Left hindlimb (tissue), 1 donor: ENCODE data around the gene PIN4.
"Not testable (repeated sequence)": the region's sequence is repeated elsewhere in the genome, so short reads cannot be mapped to it uniquely, and the experiment has no call there.

ENCODE experiments used
- DNase-seq: peaks from one replicate; pipeline ENCODE4 v3.0.0-alpha.2; 2018

The PIN4 gene

DNA sequence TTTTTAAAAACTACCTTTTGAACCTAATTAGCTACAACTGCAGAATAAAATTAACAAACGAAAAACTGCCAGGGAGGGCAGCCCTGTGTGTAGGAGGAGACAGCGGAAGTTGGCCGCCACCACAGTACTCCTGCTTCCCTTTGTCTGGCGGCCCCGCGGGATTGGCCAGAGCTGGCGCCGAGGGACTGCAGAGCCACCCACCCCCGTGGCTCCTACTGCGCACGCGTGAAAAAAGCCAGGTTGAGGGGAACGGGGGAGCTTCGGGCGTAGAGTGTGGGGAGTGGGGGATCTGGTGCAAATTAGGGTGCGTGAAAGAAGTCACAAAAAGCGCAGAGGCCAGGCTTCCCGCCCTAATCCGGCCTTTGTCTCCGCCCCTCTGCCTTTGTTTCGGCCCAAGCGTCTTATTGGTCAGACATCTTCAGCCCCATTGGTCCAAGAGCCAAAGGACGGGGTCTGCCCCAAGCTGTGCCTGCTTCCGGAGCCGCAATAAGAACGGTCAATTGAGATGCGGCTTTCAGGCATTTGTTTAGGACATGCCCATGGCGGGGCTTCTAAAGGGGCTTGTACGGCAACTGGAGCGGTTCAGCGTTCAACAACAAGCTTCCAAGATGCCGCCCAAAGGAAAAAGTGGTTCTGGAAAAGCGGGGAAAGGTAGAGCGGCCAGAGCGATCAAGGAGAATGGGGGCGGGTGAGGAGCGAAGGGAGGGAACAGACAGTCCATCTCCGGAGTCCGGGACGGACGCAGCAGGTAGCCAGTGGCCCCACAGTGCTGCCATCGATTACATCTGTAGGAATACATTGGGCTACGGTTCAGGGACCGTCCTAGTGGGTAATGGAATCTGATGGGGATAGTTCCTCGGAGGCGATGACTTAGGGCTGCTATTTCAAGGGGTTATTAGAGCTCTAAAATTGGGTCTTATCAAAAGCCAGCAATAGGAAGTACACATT is at the start of gene PIN4:
PIN4 (plus strand) TSS at position 580 of the 948 bp plus-strand sequence; CDS start at position 609, 29 bp downstream.
- peak; percentile 93 for DNase-seq

DNA sequence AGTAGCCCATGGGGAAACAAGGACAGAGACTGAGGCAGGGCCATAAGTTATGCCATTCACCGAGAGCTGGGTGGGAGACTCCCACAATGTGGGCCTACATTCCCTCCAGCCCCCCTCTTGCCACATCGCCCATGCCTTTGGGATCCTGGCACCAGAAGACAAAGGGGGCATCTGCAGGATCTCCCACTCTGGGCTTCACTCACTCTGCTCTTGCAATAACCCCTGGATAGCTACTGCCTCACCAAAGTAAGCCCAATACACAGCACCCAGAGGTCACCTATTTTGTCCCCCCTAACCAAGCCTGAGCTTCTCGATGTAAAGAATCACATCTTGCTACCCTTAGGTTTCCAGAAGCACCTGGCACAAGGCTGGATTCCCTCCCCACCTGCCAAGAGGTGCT is 49.1 kb upstream of the PIN4 start:
- no peak for DNase-seq

DNA sequence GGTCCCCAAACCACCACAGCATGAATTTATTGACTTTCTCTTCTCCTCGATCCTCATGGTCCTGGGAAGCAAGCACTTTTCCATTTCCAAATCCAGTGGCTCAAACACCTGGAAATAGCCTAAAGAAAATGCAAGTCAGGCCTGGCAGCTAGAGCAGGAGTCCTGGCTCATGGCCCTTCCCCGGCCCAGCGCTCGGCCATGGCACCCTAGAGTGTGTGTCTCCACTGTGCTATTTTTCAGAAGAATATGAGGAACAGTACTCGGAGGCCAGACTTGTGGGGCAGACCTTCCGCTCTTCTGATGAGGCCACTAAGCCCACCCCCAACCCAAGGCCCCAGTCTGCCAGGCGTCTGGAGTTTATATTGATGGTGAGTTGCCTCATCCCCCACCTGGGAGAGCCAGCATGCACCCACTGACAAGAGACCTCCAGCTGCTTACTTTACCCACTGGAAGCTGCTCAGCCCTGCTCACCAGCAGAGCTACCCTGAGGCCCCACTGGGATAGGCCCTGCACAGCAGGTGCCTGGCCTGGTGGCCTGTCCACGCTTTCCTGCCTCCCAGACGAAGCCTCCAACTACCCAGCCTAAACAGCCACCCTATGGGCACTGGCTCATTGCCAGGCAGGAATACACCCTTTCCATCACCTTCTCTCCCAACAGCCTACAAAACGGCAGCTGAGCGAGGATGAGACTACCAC is 47.6 kb upstream of the PIN4 start:
- DNase-seq: no peak

DNA sequence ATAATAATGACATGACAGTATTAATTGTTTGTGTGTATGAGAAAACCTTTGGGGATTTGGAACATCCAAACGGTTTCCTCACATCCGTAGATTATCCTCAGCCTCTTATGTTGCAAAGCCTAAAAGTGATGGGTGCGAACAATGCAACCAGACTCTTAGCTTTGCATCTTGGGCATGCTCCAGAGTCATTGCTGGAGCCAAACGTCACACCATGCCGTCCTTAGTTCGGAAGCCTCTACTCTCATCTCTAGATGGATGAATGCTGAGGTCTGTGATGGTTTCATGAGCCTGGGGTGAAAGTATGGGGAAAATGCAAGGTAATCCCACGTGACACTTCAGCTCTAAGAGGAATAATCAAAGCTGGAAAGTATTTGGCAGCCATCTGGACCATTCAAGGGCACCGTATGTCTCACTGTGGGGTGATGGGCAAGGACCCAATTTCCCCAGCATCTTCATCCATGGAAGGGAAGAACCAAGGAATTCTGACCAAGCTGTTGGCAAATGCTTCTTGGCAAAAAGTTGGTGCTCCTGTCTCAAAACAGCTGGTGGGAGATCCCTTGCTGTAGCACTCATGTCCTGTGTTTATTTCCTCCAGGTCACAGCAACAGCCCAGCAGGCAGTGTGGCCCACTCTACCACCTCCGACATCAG is 43.6 kb upstream of the PIN4 start:
- no peak for DNase-seq

DNA sequence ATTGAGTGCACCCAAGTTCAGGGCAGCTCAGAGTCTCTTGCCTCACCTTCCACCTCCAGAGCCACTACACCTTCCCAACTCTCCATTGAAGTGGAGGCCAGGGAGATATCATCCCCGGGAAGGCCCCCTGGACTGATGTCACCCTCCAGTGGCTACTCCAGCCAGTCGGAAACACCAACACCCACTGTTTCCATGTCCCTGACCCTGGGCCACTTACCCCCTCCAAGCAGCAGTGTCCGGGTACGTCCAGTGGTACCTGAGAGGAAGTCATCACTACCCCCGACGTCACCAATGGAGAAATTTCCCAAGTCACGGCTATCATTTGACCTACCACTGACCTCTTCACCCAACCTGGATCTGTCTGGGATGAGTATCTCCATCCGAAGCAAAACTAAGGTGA is 42.0 kb upstream of the PIN4 start:
- DNase-seq: no peak

DNA sequence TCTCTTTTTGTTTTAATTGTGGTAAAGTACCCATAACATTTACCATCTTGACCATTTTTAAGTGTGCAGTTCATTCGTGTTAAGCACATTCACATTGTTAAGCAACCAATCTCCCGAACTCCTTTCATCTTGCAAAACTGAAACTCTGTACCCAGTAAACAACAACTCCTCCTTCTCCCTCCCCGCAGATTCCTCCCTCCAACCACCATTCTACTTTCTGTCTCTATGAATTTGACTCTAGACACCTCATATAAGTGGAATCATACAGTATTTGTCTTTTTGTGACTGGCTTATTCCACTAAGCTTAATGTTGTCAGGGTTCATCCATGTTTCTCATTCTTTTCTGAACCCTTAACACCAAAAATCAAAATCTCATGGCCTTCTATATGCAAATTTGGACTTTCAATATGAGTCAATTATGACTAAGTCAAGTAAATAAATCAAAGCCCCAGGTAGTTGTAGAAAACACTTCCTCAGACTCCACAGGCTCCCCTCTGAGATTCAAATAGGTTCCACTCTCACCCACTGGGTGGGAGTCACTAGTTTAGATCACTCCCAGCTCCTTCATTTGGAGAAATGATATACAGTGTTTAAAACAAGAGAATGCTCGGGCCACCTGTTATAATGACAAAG is 40.1 kb upstream of the PIN4 start:
- no peak for DNase-seq

DNA sequence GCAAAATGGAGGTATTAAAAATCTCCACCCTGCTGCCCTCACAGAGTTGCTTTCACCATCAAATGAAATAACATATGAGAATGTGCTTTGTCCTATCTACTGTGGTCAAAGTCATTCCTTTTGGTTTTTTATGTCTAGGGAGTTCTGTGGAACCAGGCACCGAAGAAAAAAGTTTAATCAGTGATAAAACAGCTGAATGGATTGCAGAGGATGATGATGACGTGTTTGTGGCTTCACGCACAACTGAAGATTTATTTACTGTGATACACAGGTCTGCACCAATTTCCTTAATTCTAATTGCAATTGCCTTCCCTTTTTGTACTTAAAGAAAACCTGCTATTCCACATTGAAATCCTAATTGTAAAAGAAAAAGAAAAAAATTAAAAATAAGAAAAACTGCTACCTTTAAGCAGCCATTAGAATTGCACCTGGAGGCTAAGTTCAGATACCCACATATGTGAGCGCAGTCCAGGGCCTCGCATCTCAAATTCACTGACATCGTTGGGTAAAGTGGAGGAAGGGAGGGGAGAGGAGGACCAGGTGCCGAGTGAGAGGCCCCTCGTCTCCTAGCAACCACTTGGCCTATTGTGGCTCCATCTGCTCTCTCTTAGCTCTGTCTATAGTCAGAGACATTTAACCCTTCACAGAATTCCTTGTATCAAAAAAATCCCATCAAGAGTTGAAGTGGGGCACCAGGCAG is 39.3 kb upstream of the PIN4 start:
- peak; percentile 59 for DNase-seq

DNA sequence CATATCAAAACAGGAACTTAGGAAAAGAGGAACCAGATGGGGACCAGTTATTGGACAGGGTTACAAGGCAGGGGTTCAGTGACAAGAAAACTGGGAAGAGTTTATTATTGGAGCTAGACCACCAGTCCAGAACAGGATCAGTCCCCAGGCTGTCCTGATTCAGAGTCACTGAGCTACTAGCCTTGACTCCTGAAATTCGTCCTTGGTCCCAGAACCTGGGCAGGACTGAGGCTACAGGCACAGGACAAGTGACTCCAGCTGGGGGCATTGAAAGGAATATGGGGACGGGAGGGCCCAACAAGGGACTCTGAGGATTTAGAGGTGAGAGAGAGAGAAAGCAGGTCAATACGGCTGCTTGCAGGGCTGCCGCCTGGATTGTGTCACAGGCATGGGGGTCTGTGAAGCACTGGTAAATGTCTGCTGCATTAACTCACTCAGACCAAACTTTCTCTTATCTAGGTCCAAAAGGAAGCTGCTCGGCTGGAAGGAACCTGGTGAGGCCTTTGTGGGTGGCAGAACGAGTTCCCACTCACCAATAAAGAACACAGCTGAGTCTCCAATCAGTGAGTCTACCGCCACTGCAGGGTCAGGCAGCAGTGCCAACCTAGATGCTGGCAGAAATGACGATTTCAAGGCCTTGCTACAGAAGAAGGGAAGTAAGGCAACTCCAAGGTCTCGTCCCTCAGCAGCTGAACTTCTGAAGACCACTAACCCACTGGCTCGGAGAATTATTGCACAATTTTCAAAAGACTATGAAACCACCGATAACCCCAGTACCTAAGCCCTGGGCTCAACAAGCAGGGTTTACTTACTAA is 38.6 kb upstream of the PIN4 start:
- no peak for DNase-seq

DNA sequence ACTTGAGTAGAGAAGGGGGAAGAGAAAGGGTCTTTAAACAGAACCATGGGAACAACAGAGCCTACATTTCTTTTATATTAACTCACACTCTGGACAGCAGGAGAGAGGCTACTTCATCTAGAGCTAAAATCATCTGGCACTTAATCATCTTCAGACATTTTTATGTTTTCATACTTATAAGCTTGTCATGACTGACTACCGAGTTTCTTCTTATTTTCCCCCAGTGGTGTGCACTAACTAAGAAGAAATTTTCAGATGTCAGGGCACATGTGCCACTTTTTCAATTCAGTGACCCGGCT is 38.0 kb upstream of the PIN4 start:
- no peak for DNase-seq

DNA sequence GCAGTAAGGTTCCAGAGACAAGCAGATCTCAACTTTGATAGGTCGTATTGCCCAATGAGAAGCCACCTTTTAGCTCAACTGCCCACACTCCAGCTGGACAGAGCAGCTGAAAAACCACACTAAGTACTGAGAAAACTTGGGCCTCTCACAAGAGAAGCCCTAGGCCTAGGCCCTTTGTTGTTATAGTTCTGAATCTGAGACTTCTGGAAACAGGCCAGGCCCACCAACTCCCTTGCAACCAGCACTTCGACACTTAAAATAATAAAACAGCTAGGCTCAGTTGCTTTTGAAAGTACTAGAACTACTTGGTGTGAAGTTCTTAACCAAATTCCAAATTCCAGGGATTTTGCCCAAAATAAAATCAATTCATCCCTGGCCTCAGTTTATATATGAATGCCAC is 36.4 kb upstream of the PIN4 start:
- DNase-seq: no peak

DNA sequence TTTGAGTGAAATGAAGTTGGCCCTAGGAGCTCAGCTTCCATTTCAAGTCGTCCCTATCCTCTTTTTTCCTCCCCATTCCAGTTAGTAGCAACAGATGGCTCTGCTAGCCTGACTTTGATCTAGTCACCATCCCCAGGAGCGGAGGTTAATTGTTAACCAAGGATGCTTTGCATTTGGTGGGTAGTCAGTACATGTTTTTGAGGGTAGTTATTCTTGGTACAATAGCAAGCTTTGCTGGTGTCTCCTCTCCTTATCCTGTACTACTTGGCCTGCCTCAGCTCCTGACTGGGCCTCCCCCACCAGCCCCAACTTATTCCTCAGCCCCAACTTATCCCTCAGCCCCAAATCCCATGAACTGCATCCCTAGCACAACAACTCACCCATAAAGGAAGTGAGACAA is 35.0 kb upstream of the PIN4 start:
- no peak for DNase-seq

DNA sequence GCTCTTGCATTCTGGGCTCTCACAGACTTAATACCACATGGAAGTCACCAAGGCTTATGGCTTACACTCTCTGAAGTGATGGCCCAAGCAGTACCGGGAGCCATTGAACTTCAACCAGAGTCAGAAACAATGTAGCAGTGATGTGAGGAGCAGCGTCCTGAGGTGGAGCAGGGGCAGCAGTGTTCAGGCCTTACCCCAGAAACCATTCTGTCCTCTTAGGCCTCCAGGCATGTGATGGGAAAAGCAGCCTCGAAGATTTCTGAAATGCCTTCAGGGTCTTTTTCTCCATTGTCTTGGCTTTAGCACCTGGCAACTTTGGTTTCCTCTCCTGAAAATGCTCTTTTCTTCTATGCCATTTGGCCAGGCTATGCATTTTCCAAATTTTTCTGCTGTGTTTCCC is 22.8 kb upstream of the PIN4 start:
- DNase-seq: no peak

DNA sequence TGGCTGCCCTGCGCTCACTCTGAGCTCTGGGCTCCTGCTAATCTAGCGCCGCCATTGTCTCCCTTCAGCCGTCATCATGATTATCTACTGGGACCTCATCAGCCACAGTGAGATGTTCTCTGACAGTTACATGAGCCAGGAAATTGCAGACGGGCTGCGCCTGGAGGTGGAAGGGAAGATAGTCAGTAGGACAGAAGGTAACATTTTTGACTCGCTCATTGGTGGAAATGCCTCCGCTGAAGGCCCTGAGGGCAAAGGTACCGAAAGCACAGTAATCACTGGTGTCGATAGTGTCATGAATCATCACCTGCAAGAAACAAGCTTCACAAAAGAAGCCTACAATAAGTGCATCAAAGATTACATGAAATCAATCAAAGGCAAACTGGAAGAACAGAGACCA is 21.8 kb upstream of the PIN4 start:
- DNase-seq: no peak

DNA sequence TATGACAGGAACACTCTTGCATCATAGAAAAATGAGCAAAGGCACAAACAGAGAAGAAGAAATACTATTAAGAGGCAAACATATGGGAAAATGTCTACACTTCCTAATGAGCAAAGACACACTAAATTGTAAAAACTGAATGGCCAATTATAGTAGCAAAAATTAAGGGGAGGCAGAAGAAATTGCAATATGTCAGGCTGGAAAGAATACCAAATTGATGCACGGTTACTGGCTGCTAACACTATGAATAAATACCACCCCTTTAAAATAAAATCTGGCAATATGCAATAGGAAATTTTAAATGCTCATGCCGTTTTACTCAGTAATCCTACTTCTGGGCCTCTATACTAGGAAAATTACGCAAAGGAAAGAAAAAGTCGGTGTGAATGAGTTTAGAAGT is 16.0 kb upstream of the PIN4 start:
- DNase-seq: no peak

DNA sequence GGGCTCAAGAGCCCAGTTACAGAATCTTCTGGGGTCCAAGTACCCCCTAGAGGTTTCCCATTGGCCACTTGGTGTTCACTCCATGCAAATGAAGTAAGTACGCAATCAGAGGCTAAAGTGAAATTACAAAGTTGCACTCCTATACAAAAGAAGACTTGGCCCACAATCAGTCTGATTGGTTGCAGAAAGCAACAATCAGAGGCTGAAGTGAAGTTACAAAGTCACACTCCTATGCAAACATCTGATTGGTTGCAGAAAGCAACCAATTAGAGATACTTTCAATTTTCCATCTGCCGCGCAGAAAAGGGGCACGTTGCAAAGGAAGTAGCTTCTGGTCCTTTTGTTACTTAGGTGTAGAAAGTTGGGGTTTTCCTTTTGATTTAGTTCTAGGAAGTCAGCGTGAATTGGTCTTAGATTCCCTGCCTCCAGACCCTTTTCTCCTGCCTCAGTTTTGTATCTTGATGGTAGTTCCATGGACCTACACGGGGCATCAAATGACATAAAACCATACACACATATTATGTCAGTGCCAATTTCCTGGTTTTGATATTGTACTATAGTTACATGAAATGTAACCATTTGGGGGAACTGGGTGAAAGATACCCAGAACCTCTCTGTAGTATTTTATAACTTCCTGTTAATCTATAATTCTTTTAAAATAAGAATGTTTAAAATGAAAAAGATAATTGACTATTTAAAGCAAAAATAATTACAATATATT is 12.4 kb upstream of the PIN4 start:
- DNase-seq: no peak

DNA sequence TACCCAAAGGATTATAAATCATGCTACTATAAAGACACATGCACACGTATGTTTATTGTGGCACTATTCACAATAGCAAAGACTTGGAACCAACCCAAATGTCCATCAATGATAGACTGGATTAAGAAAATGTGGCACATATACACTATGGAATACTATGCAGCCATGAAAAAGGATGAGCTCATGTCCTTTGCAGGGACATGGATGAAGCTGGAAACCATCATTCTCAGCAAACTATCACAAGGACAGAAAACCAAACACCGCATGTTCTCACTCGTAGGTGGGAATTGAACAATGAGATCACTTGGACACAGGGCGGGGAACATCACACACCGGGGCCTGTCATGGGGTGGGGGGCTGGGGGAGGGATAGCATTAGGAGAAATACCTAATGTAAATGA is 5.3 kb upstream of the PIN4 start:
- not testable (repeated sequence) for DNase-seq

DNA sequence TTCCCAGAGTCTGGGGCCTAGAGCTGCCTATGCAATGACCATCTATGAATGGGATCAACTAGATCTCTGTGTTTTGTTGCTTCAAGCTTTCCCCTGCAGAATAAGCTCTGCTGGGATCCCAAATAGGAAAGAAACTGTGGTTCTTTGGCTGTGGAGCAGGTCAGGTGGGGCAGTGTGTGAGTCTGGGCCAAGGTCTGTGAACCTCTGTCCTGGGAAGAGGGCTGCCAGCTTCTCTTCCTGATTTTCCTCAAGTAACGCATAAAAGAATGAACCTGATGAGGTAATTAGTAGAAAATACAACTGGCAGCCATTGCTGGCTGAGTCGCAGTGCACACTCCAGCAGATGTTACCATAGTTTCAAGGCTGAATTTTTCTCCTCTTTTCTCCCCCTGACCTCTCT is 4.6 kb upstream of the PIN4 start:
- DNase-seq: no peak

DNA sequence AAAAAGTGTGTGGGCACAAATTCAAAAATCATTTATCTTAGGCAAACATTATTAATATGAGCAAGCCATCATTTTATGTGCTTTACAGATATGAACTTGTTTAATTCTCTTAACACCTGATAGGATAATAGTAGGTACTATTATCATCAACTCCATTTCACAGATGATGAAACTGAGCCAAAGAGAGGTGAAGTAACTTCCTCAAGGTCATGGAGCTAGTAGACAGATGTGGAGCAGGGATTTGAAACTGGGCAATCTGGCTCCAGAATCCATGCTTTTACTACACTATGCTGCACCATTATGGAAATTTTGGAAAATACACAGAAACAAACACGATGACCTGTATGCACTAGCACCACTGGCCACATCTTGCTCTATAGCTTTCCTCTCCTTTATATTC is 1.0 kb upstream of the PIN4 start:
- DNase-seq: no peak

DNA sequence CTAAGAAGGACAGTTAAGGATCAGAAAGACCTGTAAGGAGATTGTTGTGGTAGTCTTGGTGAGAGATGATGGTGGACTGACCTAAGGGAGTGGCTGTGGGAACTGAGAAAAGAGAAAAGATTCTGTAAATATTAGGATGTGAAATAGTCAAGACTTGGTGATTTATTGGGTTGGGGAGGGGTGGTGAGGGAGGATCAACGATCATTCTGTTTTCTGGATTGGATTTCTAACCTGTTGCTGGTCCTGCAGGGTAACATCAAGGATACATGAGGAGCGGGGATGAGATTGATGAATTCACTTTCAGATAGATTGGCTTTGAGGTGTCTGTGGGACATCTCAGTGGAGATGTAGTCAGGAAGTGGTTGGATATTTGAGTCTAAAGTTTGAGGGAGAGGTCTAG is 1.4 kb downstream of the PIN4 start:
- DNase-seq: no peak

DNA sequence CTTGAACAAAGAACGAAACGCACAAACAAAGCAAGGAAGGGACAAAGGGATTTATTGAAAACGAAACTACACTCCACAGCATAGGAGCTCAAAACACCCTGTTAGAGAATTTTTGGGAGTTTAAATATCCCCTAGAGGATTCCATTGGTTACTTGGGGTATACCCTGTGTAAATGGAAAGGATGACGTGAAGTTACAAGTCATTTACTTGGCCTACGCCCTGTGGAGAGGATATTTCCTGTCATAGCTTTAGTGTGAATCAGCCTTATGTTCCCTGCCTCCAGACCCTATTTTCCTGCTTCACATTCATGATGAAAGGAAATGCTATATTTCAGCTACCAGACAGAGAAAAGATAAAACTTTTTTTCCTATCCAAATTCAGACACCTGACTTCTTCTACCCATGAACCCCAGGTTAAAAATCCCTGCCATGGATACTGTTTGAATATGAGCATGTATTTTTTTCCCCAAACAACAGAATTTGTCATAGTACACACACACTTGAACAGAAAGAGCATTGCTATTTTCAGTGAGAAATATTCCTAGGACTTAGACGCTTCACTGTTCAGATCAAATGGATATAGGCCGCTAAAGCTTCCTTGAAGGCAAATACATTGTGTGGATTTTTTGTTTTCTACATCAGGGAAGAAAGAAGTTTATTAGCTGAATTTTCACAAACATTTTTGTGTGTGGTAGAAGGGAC is 20.4 kb downstream of the PIN4 start:
- DNase-seq: no peak
